IPS-NIHi11 (cell line): ENCODE measurements around the gene RYR3.
"Not testable (repeated sequence)": the region's sequence is repeated elsewhere in the genome, so short reads cannot be mapped to it uniquely, and the experiment has no call there.

Experiments
- DNase-seq: peaks from one replicate; pipeline ENCODE4 v3.0.0; 2012; ENCODE audit warnings: mixed read lengths, low spot score

The RYR3 gene

DNA sequence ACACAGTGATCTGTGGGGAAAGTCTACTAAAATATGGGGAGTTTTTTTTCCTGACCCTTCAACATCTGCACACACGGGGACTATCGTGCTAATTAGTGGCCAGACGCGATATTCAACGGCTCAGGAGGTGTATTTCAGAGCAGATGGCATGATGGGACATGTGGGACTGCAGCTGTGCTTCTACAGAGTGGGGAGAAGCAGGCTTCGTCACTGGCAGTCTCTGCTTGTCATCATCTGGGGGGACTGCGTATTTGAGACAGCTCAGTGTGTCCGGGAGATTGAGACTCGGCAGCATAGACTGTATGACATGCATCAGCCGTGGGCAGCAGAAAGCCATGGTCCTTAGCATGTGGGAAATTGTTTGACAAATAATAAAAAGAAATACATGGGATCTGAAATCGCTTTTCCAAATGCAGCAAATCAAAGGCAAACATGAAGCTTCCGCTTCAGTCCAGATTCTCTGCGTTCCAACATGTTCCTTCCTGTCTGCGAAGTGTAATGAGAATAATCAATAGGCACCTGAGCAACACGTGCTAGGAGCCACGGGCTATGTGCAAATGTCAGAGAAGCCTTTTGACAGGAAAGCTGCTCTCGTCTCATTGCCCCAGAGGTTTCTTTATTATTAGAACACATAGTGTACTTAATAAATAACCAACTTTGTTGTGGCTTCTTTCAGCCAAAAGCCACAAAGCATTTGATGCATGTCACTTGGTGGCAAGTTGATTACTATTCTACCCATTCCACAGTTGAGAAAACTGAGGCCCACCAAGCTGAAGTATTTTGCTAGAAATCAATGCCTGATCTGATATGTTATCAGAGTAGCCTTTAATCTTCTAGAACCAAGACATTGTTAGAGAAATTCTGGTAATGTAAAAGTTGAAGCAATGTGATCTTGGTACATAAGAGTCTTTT, 276.3 kb downstream of the RYR3 start:
- no peak for DNase-seq

GRCh38 chr15:33587773-33588172, 277.0 kb downstream of the RYR3 start:
- no peak for DNase-seq

DNA sequence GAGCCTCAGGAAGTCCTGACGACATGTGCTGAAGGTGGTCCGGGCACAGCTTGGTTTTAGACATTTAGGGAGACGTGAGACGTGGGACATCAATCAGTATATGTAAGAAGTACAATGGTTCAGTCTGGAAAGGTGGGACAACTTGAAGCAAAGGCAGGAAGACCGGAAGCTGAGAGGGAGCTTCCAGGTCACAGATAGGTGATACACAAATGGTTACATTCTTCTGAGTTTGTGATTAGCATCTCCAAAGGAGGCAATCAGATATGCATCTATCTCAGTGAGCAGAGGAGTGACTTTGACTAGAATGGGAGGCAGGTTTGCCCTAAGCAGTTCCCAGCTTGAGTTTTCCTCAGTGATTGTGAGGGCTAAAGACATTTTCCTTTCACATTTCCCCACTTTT, 282.1 kb downstream of the RYR3 start:
- DNase-seq, result no peak

DNA sequence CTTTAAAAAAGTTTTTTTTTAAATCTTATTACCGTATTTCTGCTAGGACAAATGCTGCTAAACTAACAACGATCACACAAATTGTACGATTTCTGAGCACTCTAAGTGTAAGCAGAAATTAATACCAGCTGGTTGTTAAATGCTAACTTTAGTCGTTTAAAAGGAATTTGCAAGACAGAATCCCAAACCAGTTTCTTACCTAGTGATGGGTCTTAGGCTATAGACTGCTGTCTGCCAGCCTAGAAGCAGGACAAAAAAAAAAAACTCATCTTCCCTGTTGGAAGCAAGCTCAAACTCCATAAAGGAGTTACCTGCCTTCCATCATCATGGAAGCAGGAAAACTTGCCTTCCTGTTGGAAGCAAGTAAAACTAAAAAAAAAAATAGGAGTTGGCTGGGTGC, 287.6 kb downstream of the RYR3 start:
- not testable (repeated sequence) for DNase-seq

DNA sequence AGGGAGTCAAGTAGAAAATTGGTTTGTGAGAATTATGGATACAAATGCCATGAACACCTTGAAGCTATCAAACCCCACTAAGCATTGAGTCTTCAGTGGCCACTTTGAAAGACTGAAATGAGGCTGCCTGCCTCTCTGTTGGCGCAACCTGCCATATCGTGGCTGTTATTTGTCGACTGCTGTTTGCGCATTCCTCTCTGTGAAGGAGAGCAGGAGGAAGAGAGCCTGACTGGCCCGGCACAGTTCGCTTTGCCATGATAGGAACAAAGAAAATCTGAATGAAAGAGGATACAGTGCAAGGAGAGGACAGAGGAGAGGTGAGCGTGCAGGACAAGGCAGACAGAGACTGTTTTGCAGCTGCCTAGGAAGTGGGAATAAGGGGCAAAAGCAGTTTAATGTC, 289.4 kb downstream of the RYR3 start:
- no peak for DNase-seq

DNA sequence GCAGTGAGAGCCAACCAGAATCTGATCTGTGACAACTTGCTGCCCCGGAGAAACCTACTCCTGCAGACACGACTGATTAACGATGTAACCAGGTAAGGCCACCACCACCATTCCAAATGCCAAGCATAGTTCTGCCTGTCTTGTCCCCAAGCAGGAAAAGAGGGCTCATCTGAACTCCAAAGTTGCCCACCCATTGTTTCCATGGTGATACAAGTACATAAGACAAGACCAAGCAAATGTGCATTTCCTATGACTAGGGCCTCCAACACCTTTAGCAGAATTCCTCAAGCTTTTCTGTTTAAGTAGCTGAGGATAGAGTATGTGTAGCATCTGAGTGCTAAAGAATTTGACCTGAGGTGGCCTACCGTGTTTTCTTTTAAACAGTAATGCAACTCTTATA, 290.7 kb downstream of the RYR3 start:
- DNase-seq, result no peak

GRCh38 chr15:33608714-33609113, 297.9 kb downstream of the RYR3 start:
- DNase-seq, result peak; percentile 46

- no peak for DNase-seq
Observed at GRCh38 chr15:33612721-33613304, 302.0 kb downstream of the RYR3 start.

- DNase-seq, result no peak
Observed at GRCh38 chr15:33616475-33616874, 305.7 kb downstream of the RYR3 start.

GRCh38 chr15:33618350-33618749, 307.6 kb downstream of the RYR3 start:
- DNase-seq, result no peak

GRCh38 chr15:33621141-33621540, 310.4 kb downstream of the RYR3 start:
- no peak for DNase-seq

GRCh38 chr15:33623010-33623409, 312.2 kb downstream of the RYR3 start:
- peak; percentile 27 for DNase-seq

DNA sequence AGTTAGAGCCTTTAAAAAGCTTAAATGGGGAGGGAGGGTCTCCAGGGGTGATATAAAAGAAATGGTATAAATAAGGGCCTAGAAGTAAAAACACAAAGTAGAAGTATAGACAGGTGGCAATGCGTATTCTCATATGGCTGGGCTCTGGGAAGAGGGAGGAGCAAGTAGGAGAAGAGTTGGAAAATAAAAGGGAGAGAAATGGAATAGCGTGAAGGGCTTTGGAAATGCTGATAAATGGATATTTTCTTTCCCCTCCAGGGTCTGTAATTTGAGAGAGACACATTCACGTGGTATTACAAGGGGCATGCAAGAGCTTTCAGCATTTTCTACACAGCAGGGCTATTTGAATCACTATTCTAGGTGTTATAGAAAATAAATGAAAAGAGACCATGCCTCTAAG, 313.7 kb downstream of the RYR3 start:
- no peak for DNase-seq

DNA sequence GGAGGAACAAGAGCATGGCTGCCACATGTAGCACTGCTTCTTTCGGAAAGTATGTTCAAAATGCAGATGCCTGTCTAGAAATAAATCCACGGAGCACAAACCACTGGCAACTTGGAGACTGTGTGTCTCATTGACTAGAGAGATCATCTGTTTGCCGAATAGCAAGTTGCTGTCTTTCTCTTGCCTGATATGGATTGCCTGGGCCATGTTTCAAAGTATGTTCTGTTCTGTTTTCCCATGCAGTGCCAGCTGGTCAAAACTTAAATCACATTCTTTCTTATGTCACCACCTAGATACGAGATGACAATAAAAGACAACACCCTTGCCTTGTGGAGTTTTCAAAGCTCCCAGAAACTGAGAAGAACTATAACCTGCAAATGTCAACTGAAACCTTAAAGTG, 318.9 kb downstream of the RYR3 start:
- no peak for DNase-seq

DNA sequence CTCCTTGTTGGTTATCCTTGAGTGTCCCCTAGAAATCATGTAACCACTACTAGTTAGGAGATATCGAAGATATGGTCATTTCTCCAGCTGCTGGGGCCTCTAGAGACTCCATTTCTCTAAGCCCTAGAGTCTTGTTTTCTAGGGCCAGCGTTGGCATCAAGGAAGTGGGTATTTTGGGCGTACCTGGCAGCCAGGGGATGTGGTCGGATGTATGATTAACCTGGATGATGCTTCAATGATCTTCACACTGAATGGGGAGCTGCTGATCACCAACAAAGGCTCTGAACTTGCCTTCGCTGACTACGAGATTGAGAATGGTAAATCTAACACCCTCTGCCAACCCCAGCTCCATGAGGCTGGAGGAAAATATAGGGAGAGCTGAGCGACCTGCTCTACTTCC, 325.5 kb downstream of the RYR3 start:
- no peak for DNase-seq

DNA sequence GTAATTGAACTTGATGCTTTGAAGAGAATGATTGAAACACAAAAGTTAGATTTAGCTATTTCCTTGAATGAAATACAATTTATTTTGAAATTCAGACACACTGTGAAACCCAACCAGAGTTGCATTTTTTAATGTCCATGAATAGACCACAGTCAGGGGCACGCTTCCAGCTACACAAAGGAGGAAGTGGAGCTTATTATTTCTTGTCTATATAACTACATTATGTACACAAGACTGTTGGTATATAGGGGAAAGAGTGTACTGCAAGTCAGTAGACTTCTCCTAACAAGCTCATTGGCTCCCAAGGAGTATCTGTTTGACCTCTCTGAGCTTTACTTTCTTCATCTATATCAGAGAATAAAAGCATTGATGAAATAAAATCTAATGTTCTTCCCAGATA, 326.2 kb downstream of the RYR3 start:
- no peak for DNase-seq

GRCh38 chr15:33638453-33638852, 327.7 kb downstream of the RYR3 start:
- DNase-seq, result no peak

DNA sequence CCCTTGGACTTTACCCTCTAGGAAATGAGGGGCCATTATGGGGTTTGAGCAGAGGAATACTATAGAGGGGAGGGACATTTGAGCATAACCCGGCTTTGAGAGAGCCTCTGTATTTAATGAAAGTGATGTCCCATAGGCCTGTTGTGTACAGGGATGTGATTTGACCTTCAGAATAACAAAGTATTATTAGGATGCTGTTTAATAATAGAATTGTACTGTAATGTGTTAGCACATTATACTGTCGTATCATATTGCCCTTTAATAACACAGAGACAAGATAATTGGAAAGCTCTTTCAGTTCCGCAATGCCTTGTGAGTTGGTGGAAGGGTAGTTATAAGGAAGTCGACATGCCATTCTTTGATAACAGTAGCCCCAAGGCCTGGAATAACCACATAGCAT, 328.3 kb downstream of the RYR3 start:
- DNase-seq, result no peak

- no peak for DNase-seq
Observed at GRCh38 chr15:33639456-33639855, 328.7 kb downstream of the RYR3 start.

GRCh38 chr15:33639978-33640377, 329.2 kb downstream of the RYR3 start:
- DNase-seq, result no peak

DNA sequence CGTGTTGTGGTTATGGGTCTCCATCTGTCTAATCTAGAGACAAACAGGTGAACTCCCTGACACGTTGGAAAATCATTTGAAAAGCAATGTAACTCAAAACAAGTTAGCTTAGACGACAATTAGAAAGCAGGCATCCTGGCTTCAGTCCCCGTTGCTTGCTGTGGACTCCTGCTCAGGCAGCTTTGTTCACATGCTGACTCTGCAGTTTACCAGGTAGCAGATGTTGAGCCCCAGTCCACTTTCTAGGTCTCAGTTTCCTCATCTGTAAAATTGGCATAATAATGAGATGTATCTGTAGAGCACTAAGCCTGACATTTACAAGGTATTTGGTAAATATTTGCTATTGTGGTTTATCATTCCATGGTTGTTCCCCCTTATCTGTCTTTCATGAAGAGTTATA, 330.3 kb downstream of the RYR3 start:
- no peak for DNase-seq

DNA sequence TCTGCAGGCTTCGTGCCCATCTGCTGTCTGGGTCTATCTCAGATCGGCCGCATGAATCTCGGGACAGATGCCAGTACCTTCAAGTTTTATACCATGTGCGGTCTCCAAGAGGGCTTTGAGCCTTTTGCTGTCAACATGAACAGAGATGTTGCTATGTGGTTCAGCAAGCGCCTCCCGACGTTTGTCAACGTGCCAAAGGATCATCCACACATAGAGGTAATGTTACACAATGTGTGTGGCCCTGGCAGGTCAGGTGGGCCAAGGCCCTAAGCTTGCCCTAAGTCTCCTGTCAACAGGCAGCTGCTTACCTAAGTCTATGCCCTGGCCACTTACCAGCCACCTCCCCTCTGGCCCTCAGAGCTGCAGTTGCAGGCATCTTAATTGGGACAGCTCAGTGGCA, 333.5 kb downstream of the RYR3 start:
- no peak for DNase-seq

GRCh38 chr15:33646744-33647143, 336.0 kb downstream of the RYR3 start:
- DNase-seq, result no peak
